Activated CD8-positive, alpha-beta memory T cell treated with anti-CD3 and anti-CD28 coated beads, Interleukin-2, amount 10 ng/mL, durations not matched to agents 7 days and 5 days (primary cell): ENCODE measurements around the gene IGF2BP1. TPM values are rescaled to one million over a fixed set of nuclear protein-coding genes. Genes with fewer than 3 reads are reported as not detected.
"Not testable (repeated sequence)": the region's sequence is repeated elsewhere in the genome, so short reads cannot be mapped to it uniquely, and the experiment has no call there.

ENCODE experiments used
- ATAC-seq: fragments of 150-1000 bp; cut with Tn5 transposase; one replicate; pipeline ENCODE4 v1.10.0; 2021; ENCODE audit warnings: moderate library complexity
- CTCF ChIA-PET: fragments of 350-600 bp; sonication (Branson Sonifier 250); formaldehyde crosslinking; loops from one replicate; lab custom pipeline; 2021; ENCODE audit warnings: antibody characterized with exemption; lab: Charles Lee
- DNase-seq: peaks from one replicate; pipeline ENCODE4 v3.0.0-alpha.2; 2020
- H3K27ac Mint-ChIP-seq: one replicate; pipeline ENCODE4 v1.8.0; 2021; ENCODE audit warnings: mild to moderate bottlenecking, mixed read lengths
- H3K27me3 Mint-ChIP-seq: one replicate; pipeline ENCODE4 v1.8.0; 2021; ENCODE audit warnings: mixed read lengths
- H3K36me3 Mint-ChIP-seq: one replicate; pipeline ENCODE4 v1.8.0; 2021; ENCODE audit warnings: mild to moderate bottlenecking, mixed read lengths
- H3K4me1 Mint-ChIP-seq: one replicate; pipeline ENCODE4 v1.8.0; 2021; ENCODE audit warnings: mixed read lengths
- H3K4me3 Mint-ChIP-seq: one replicate; pipeline ENCODE4 v1.8.0; 2021; ENCODE audit warnings: mild to moderate bottlenecking, moderate library complexity, mixed read lengths
- H3K9me3 Mint-ChIP-seq: one replicate; pipeline ENCODE4 v1.8.0; 2022; ENCODE audit warnings: low read depth, mixed read lengths
- total RNA-seq, 2 experiments: library from RNA; stranded (reverse); gene quantifications; one replicate each; pipeline ENCODE4 v1.2.3, GENCODE V29; 2021

The IGF2BP1 gene
- total RNA-seq, 2 experiments from 2014 or later, result not detected

- Mint-ChIP-seq H3K9me3 (no peaks in the 10 kb centered on the region), H3K4me3 (no peak overlapping the region), H3K27me3 (peaks cover 25% of the 10 kb centered on the region), H3K4me1 (no peaks in the 10 kb centered on the region), H3K36me3 (no peaks in the 10 kb centered on the region), H3K27ac (no peak overlapping the region)
- ATAC-seq, result no peak
- CTCF ChIA-PET, result interaction anchor here (1.6 kb wide), 1 partner anchor 47 kb away, joined by 3 read pairs; no protein-coding TSS in a partner anchor
- DNase-seq, result no peak
These were observed 82.9 kb downstream of the IGF2BP1 start for GRCh38 chr17:49079840-49080663.

- Mint-ChIP-seq H3K4me3 (no peak overlapping the region), H3K27me3 (peaks cover 32% of the 10 kb centered on the region), H3K9me3 (no peaks in the 10 kb centered on the region), H3K4me1 (peaks cover 4% of the 10 kb centered on the region), H3K36me3 (no peaks in the 10 kb centered on the region), H3K27ac (no peak overlapping the region)
- ATAC-seq (no peak), DNase-seq (no peak)
- CTCF ChIA-PET, result no interaction called here
These were observed 85.0 kb downstream of the IGF2BP1 start for GRCh38 chr17:49082231-49082630.

- CTCF ChIA-PET, result not testable (repeated sequence)
These were observed 87.9 kb downstream of the IGF2BP1 start for GRCh38 chr17:49085046-49085445.

GRCh38 chr17:49085565-49086315 is 88.6 kb downstream of the IGF2BP1 start:
- DNase-seq, result no peak
- no peaks in the 10 kb centered on the region for H3K36me3 Mint-ChIP-seq
- no peaks in the 10 kb centered on the region for H3K9me3 Mint-ChIP-seq
- CTCF ChIA-PET, result no interaction called here
- peaks cover 25% of the 10 kb centered on the region for H3K27me3 Mint-ChIP-seq
- H3K4me3 Mint-ChIP-seq, result no peak overlapping the region
- H3K4me1 Mint-ChIP-seq, result peaks cover 4% of the 10 kb centered on the region
- no peak overlapping the region for H3K27ac Mint-ChIP-seq
- no peak for ATAC-seq

More at GRCh38 chr17:49085046-49085445, 87.9 kb downstream of the IGF2BP1 start:
- H3K4me3 Mint-ChIP-seq, H3K36me3 Mint-ChIP-seq, ATAC-seq, H3K4me1 Mint-ChIP-seq, H3K9me3 Mint-ChIP-seq, H3K27ac Mint-ChIP-seq, DNase-seq: not testable (repeated sequence)
- H3K27me3 Mint-ChIP-seq, result peaks cover 25% of the 10 kb centered on the region

- CTCF ChIA-PET, result no interaction called here
- Mint-ChIP-seq H3K4me1 (peaks cover 4% of the 10 kb centered on the region), H3K27ac (no peak overlapping the region), H3K36me3 (no peaks in the 10 kb centered on the region), H3K27me3 (peaks cover 27% of the 10 kb centered on the region), H3K4me3 (no peak overlapping the region), H3K9me3 (no peaks in the 10 kb centered on the region)
- DNase-seq (no peak), ATAC-seq (no peak)
These were observed 89.1 kb downstream of the IGF2BP1 start for GRCh38 chr17:49086316-49086605.

GRCh38 chr17:49086649-49087048 is 89.5 kb downstream of the IGF2BP1 start:
- no peak for ATAC-seq
- no peaks in the 10 kb centered on the region for H3K9me3 Mint-ChIP-seq
- H3K27me3 Mint-ChIP-seq, result peaks cover 24% of the 10 kb centered on the region

GRCh38 chr17:49089094-49089493 is 91.9 kb downstream of the IGF2BP1 start:
- no peaks in the 10 kb centered on the region for H3K9me3 Mint-ChIP-seq
- CTCF ChIA-PET, result no interaction called here
- no peak overlapping the region for H3K4me3 Mint-ChIP-seq
- DNase-seq (no peak), ATAC-seq (no peak)
- peaks cover 22% of the 10 kb centered on the region for H3K27me3 Mint-ChIP-seq
- peaks cover 4% of the 10 kb centered on the region for H3K4me1 Mint-ChIP-seq
- H3K36me3 Mint-ChIP-seq, result no peaks in the 10 kb centered on the region
- H3K27ac Mint-ChIP-seq, result no peak overlapping the region

More at GRCh38 chr17:49086649-49087048, 89.5 kb downstream of the IGF2BP1 start:
- no peak overlapping the region for H3K4me3 Mint-ChIP-seq
- no peaks in the 10 kb centered on the region for H3K36me3 Mint-ChIP-seq
- CTCF ChIA-PET, result no interaction called here
- no peak for DNase-seq
- no peak overlapping the region for H3K27ac Mint-ChIP-seq
- peaks cover 4% of the 10 kb centered on the region for H3K4me1 Mint-ChIP-seq

GRCh38 chr17:49090878-49091594 is 93.9 kb downstream of the IGF2BP1 start:
- Mint-ChIP-seq H3K4me3 (no peak overlapping the region), H3K27me3 (peaks cover 16% of the 10 kb centered on the region), H3K4me1 (peaks cover 4% of the 10 kb centered on the region), H3K27ac (no peak overlapping the region), H3K36me3 (no peaks in the 10 kb centered on the region), H3K9me3 (no peaks in the 10 kb centered on the region)
- no peak for ATAC-seq
- CTCF ChIA-PET, result no interaction called here
- no peak for DNase-seq

GRCh38 chr17:49093131-49093530 is 95.9 kb downstream of the IGF2BP1 start:
- DNase-seq (no peak), ATAC-seq (no peak)
- H3K4me1 Mint-ChIP-seq, result no peaks in the 10 kb centered on the region
- H3K9me3 Mint-ChIP-seq, result no peaks in the 10 kb centered on the region
- H3K4me3 Mint-ChIP-seq, result no peak overlapping the region
- H3K36me3 Mint-ChIP-seq, result no peaks in the 10 kb centered on the region
- peaks cover 8% of the 10 kb centered on the region for H3K27me3 Mint-ChIP-seq
- CTCF ChIA-PET, result no interaction called here
- H3K27ac Mint-ChIP-seq, result no peak overlapping the region

GRCh38 chr17:49100601-49101000 is 103.4 kb downstream of the IGF2BP1 start:
- H3K27me3 Mint-ChIP-seq, result no peaks in the 10 kb centered on the region
- DNase-seq, result no peak
- CTCF ChIA-PET, result no interaction called here
- ATAC-seq, result no peak
- H3K4me1 Mint-ChIP-seq, result peaks cover 10% of the 10 kb centered on the region
- H3K4me3 Mint-ChIP-seq, result no peak overlapping the region
- H3K9me3 Mint-ChIP-seq, result no peaks in the 10 kb centered on the region
- no peaks in the 10 kb centered on the region for H3K36me3 Mint-ChIP-seq
- H3K27ac Mint-ChIP-seq, result no peak overlapping the region

GRCh38 chr17:49101054-49101534 is 103.9 kb downstream of the IGF2BP1 start:
- Mint-ChIP-seq H3K4me1 (peaks cover 10% of the 10 kb centered on the region), H3K27ac (no peak overlapping the region), H3K4me3 (no peak overlapping the region), H3K9me3 (no peaks in the 10 kb centered on the region), H3K36me3 (no peaks in the 10 kb centered on the region), H3K27me3 (no peaks in the 10 kb centered on the region)
- CTCF ChIA-PET, result no interaction called here
- DNase-seq, result no peak
- ATAC-seq, result no peak

GRCh38 chr17:49103360-49103759 is 106.2 kb downstream of the IGF2BP1 start:
- H3K9me3 Mint-ChIP-seq, DNase-seq, H3K4me3 Mint-ChIP-seq, ATAC-seq, H3K4me1 Mint-ChIP-seq, H3K27me3 Mint-ChIP-seq, H3K27ac Mint-ChIP-seq, H3K36me3 Mint-ChIP-seq: not testable (repeated sequence)
- CTCF ChIA-PET, result interaction anchor here (2.1 kb wide), 1 partner anchor 68 kb away, joined by 8 read pairs; no protein-coding TSS in a partner anchor

GRCh38 chr17:49104511-49105074 is 107.4 kb downstream of the IGF2BP1 start:
- DNase-seq (no peak), ATAC-seq (no peak)
- no peaks in the 10 kb centered on the region for H3K9me3 Mint-ChIP-seq
- H3K27ac Mint-ChIP-seq, result no peak overlapping the region
- CTCF ChIA-PET, result interaction anchor here (0.6 to 2.1 kb wide), 3 partner anchors 69 to 430 kb away, joined by 3 to 8 read pairs (median 4); no protein-coding TSS in a partner anchor
- peaks cover 10% of the 10 kb centered on the region for H3K4me1 Mint-ChIP-seq
- peaks cover 7% of the 10 kb centered on the region for H3K27me3 Mint-ChIP-seq
- no peak overlapping the region for H3K4me3 Mint-ChIP-seq
- H3K36me3 Mint-ChIP-seq, result no peaks in the 10 kb centered on the region
